Suprapubic skin (tissue), 3 donors: ENCODE results near the gene FGD3.

Source experiments
- POLR2AphosphoS5 ChIP-seq, 3 donors: sonication (generic); formaldehyde crosslinking; IDR thresholded peaks; one replicate each; pipeline ENCODE4 v1.6.1; 2017; ENCODE audit warnings: antibody characterized with exemption in 3 of 3
- TF ChIP-seq, protein P1 (sequence below), 2 donors: fragments of 200-600 bp in 1 of 2; fragments of 450-650 bp in 1 of 2; sonication (generic) in 1 of 2; IDR thresholded peaks; one replicate each; pipeline ENCODE4 v1.5.1; 2016 to 2019; ENCODE audit warnings: antibody characterized with exemption in 2 of 2, mild to moderate bottlenecking in 1 of 2, moderate library complexity in 1 of 2

GRCh38 chr9:93022066-93022465, 74.7 kb downstream of the FGD3 start:
- no peak for TF ChIP-seq POLR2AphosphoS5 (IDR thresholded peaks at IDR 0.05)
- TF ChIP-seq, protein P1, sequence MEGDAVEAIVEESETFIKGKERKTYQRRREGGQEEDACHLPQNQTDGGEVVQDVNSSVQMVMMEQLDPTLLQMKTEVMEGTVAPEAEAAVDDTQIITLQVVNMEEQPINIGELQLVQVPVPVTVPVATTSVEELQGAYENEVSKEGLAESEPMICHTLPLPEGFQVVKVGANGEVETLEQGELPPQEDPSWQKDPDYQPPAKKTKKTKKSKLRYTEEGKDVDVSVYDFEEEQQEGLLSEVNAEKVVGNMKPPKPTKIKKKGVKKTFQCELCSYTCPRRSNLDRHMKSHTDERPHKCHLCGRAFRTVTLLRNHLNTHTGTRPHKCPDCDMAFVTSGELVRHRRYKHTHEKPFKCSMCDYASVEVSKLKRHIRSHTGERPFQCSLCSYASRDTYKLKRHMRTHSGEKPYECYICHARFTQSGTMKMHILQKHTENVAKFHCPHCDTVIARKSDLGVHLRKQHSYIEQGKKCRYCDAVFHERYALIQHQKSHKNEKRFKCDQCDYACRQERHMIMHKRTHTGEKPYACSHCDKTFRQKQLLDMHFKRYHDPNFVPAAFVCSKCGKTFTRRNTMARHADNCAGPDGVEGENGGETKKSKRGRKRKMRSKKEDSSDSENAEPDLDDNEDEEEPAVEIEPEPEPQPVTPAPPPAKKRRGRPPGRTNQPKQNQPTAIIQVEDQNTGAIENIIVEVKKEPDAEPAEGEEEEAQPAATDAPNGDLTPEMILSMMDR (IDR thresholded peaks at IDR 0.05), result no peak
